H9 (cell line): ENCODE results near the gene TTC1. TPM values are rescaled to one million over a fixed set of nuclear protein-coding genes. Genes with fewer than 3 reads are reported as not detected.
A peak's percentile ranks its signal among the peaks of the same experiment; 100 is the strongest.

Experiments used
- DNase-seq: peaks from one replicate; pipeline ENCODE4 v3.0.0-alpha.2; 2017
- H2AFZ ChIP-seq: one replicate; pipeline ENCODE4 v1.6.1; 2013; ENCODE audit warnings: mild to moderate bottlenecking, low read length, control low read depth, moderate library complexity
- H2AK5ac ChIP-seq: 2 replicates; pipeline ENCODE4 v1.6.1; 2013; ENCODE audit warnings: low read length, control low read depth, mixed read lengths; ENCODE audit not compliant: insufficient read length
- H2BK120ac ChIP-seq: one replicate; pipeline ENCODE4 v1.6.1; 2013; ENCODE audit warnings: low read depth, mild to moderate bottlenecking, low read length, control low read depth, inconsistent platforms; ENCODE audit not compliant: poor library complexity, severe bottlenecking
- H2BK12ac ChIP-seq: 2 replicates; pipeline ENCODE4 v1.6.1; 2013; ENCODE audit warnings: low read length, control low read depth, mixed read lengths, low read depth; ENCODE audit not compliant: insufficient read length
- H2BK15ac ChIP-seq: 2 replicates; pipeline ENCODE4 v1.6.1; 2013; ENCODE audit warnings: low read depth, low read length, control low read depth
- H2BK20ac ChIP-seq: one replicate; pipeline ENCODE4 v1.6.1; 2013; ENCODE audit warnings: low read depth, mild to moderate bottlenecking, low read length, control low read depth, inconsistent platforms; ENCODE audit not compliant: poor library complexity, severe bottlenecking
- H2BK5ac ChIP-seq: 2 replicates; pipeline ENCODE4 v1.6.1; 2013; ENCODE audit warnings: low read length, control low read depth, mixed read lengths; ENCODE audit not compliant: insufficient read length
- H3K14ac ChIP-seq: 2 replicates; pipeline ENCODE4 v1.6.1; 2013; ENCODE audit warnings: low read length, control low read depth; ENCODE audit not compliant: insufficient read depth
- H3K18ac ChIP-seq: 2 replicates; pipeline ENCODE4 v1.6.1; 2013; ENCODE audit warnings: low read depth, mild to moderate bottlenecking, mixed read lengths, low read length, control low read depth; ENCODE audit not compliant: insufficient read length
- H3K23ac ChIP-seq: 2 replicates; pipeline ENCODE4 v1.6.1; 2013; ENCODE audit warnings: low read length, control low read depth, mixed read lengths, low read depth; ENCODE audit not compliant: insufficient read length
- H3K23me2 ChIP-seq: 2 replicates; pipeline ENCODE4 v1.6.1; 2013; ENCODE audit warnings: low read depth, mild to moderate bottlenecking, mixed read lengths, low read length, control low read depth; ENCODE audit not compliant: insufficient read length, poor library complexity, severe bottlenecking
- H3K27ac ChIP-seq: 2 replicates; pipeline ENCODE4 v1.5.1; 2013; ENCODE audit warnings: low read length, control low read depth, mixed read lengths, low read depth; ENCODE audit not compliant: insufficient read length
- H3K27me3 ChIP-seq: 2 replicates; pipeline ENCODE4 v1.6.1; 2013; ENCODE audit warnings: low read length, control low read depth, inconsistent platforms; ENCODE audit not compliant: insufficient read depth
- H3K4ac ChIP-seq: 2 replicates; pipeline ENCODE4 v1.6.1; 2013; ENCODE audit warnings: low read depth, mild to moderate bottlenecking, control low read depth, inconsistent platforms, low read length, moderate library complexity
- H3K4me1 ChIP-seq: 2 replicates; pipeline ENCODE4 v1.6.1; 2013; ENCODE audit warnings: low read length, control low read depth, inconsistent platforms; ENCODE audit not compliant: insufficient read depth
- H3K4me2 ChIP-seq: 2 replicates; pipeline ENCODE4 v1.6.1; 2013; ENCODE audit warnings: low read length, control low read depth, mixed read lengths; ENCODE audit not compliant: insufficient read length, insufficient read depth
- H3K56ac ChIP-seq: 2 replicates; pipeline ENCODE4 v1.6.1; 2013; ENCODE audit warnings: low read depth, mild to moderate bottlenecking, mixed read lengths, low read length, control low read depth; ENCODE audit not compliant: insufficient read length
- H3K79me1 ChIP-seq: 2 replicates; pipeline ENCODE4 v1.6.1; 2013; ENCODE audit warnings: low read depth, mild to moderate bottlenecking, moderate library complexity, low read length, control low read depth, inconsistent platforms; ENCODE audit not compliant: insufficient read depth, poor library complexity, severe bottlenecking
- H3K79me2 ChIP-seq: 2 replicates; pipeline ENCODE4 v1.6.1; 2013; ENCODE audit warnings: low read length, control low read depth, inconsistent platforms; ENCODE audit not compliant: insufficient read depth
- H3K9ac ChIP-seq: 2 replicates; pipeline ENCODE4 v1.6.1; 2013; ENCODE audit warnings: low read length, control low read depth, mixed read lengths; ENCODE audit not compliant: insufficient read length; ENCODE audit errors: extremely low read depth
- H3K9me3 ChIP-seq: one replicate; pipeline ENCODE4 v1.6.1; 2013; ENCODE audit warnings: low read depth, low read length, inconsistent platforms; ENCODE audit not compliant: control insufficient read depth
- H3T11ph ChIP-seq: one replicate; pipeline ENCODE4 v1.6.1; 2013; ENCODE audit warnings: mild to moderate bottlenecking, low read length, control low read depth, inconsistent platforms
- H4K20me1 ChIP-seq: one replicate; pipeline ENCODE4 v1.6.1; 2013; ENCODE audit not compliant: control insufficient read depth, insufficient read length, insufficient read depth
- H4K5ac ChIP-seq: 2 replicates; pipeline ENCODE4 v1.6.1; 2013; ENCODE audit warnings: low read depth, mild to moderate bottlenecking, mixed read lengths, low read length, control low read depth; ENCODE audit not compliant: insufficient read length
- H4K8ac ChIP-seq: replicated peaks from 2 replicates; pipeline ENCODE4 v1.6.1; 2013; ENCODE audit warnings: low read length, control low read depth, mixed read lengths, low read depth; ENCODE audit not compliant: insufficient read length
- H4K91ac ChIP-seq: 2 replicates; pipeline ENCODE4 v1.6.1; 2013; ENCODE audit warnings: low read depth, mild to moderate bottlenecking, moderate library complexity, mixed read lengths, low read length, control low read depth; ENCODE audit not compliant: insufficient read length
- H3K27ac Mint-ChIP-seq, 3 experiments: 2 replicates in 2 of 3; 3 replicates in 1 of 3; pipeline ENCODE4 v1.8.0; 2020 to 2021; ENCODE audit warnings: mixed read lengths in 3 of 3, mild to moderate bottlenecking in 1 of 3, moderate library complexity in 1 of 3
- H3K27me3 Mint-ChIP-seq: 2 replicates; pipeline ENCODE4 v1.8.0; 2021; ENCODE audit warnings: low read depth, mild to moderate bottlenecking, moderate library complexity, mixed read lengths
- H3K36me3 Mint-ChIP-seq, 3 experiments: 2 replicates in 2 of 3; 3 replicates in 1 of 3; pipeline ENCODE4 v1.8.0; 2020 to 2021; ENCODE audit warnings: low read depth in 3 of 3, mixed read lengths in 3 of 3; ENCODE audit not compliant: insufficient read depth in 1 of 3
- H3K4me1 Mint-ChIP-seq, 2 experiments: 2 replicates each; pipeline ENCODE4 v1.8.0; 2020; ENCODE audit warnings: mixed read lengths in 2 of 2
- H3K4me3 Mint-ChIP-seq, 2 experiments: 2 replicates in 1 of 2; 3 replicates in 1 of 2; pipeline ENCODE4 v1.8.0; 2020 to 2021; ENCODE audit warnings: mild to moderate bottlenecking in 2 of 2, mixed read lengths in 2 of 2, moderate library complexity in 1 of 2
- H3K9me3 Mint-ChIP-seq, 2 experiments: 2 replicates in 1 of 2; 3 replicates in 1 of 2; pipeline ENCODE4 v1.8.0; 2020; ENCODE audit warnings: mild to moderate bottlenecking in 2 of 2, mixed read lengths in 2 of 2, moderate library complexity in 1 of 2
- whole genome bisulfite sequencing: extraction: QIAGEN DNeasy Blood & Tissue Kit; methylation state at CpG from one replicate; pipeline ENCODE4 v1.1.7; 2013; ENCODE audit warnings: missing lambda C conversion rate, low lambda C conversion rate, mixed read lengths; ENCODE audit not compliant: insufficient read length; ENCODE audit errors: extremely low coverage; 5-methylcytosine and 5-hydroxymethylcytosine counted together
- total RNA-seq: library from RNA; stranded (reverse); gene quantifications from 2 replicates; pipeline ENCODE4 v1.2.1, GENCODE V29; 2021
- TF ChIP-seq, protein P1 (sequence below): fragments of 200-600 bp; sonication (generic); conservative IDR thresholded peaks from 3 replicates; pipeline ENCODE4 v1.8.0; 2021; ENCODE audit warnings: antibody characterized with exemption, mild to moderate bottlenecking

Gene TTC1
- total RNA-seq, 1 experiment from 2014 or later, result 62.6 TPM

DNA sequence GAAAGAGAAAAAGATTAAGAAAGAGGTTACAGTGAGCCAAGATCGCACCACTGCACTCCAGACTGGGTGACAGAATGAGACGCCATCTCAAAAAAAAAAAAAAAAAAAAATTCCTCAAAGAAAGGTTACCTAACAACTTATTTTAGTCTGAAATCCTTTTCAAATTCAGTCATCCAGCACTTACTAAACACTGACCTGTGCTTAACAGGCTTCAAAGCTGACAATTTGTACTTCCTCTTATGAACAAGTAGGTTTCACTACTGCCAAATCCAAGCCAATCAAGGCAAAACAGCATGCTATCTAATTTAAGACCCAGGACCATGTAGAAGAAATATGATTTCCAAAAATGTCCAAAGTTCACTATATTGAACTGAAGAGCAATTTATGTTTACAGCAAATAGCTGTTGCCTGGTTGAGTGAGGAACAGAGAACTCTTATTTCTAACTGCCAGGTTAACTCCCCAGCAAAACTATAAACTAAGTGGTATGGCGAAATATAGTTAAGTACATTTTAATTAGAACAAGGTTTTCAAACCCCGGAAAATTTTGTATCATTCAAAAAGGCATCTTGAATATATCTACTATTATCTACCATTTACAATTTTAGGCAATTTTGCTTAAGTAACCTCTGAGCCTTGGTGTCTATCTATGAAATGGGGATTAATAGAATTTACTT lies 96.9 kb downstream of the TTC1 start:
- Histone ChIP-seq H3K9me3 (no peaks in the 10 kb centered on the region), H3K79me1 (peaks cover 9% of the 10 kb centered on the region), H4K5ac (no peak overlapping the region), H4K20me1 (no peaks in the 10 kb centered on the region), H4K91ac (no peak overlapping the region), H3K4me2 (no peak overlapping the region), H3K18ac (no peak overlapping the region), H2BK20ac (no peak overlapping the region), H2BK5ac (no peak overlapping the region), H2BK120ac (no peak overlapping the region), H3K4me1 (no peaks in the 10 kb centered on the region), H4K8ac (no peak overlapping the region), H3T11ph (no peak overlapping the region), H3K27ac (no peak overlapping the region), H3K4ac (no peak overlapping the region), H3K9ac (no peak overlapping the region), H3K56ac (no peak overlapping the region), H3K79me2 (peaks cover 8% of the 10 kb centered on the region; the same call in 1 of the 2 replicates), H2AFZ (no peak overlapping the region), H2BK12ac (no peak overlapping the region), H3K23me2 (no peaks in the 10 kb centered on the region), H2AK5ac (no peak overlapping the region), H3K14ac (no peak overlapping the region), H2BK15ac (no peak overlapping the region), H3K23ac (no peak overlapping the region), H3K27me3 (no peaks in the 10 kb centered on the region)
- no peak overlapping the region for H3K4me3 Mint-ChIP-seq
- H3K36me3 Mint-ChIP-seq, result peaks cover 27 to 65% (median 45%) of the 10 kb centered on the region in 3 experiments; a peak in 6 of 7 replicates
- H3K27ac Mint-ChIP-seq, result peak overlapping the region in 1 of 3 experiments; percentile 61; a peak in 3 of 7 replicates
- WGBS, result no CpG with 5 or more reads among the region's 4 CpGs
- H3K27me3 Mint-ChIP-seq, result no peaks in the 10 kb centered on the region
- H3K4me1 Mint-ChIP-seq, result peaks cover 0 to 7% of the 10 kb centered on the region in 2 experiments; a peak in 3 of 4 replicates
- no peak for DNase-seq
- TF ChIP-seq, protein P1, sequence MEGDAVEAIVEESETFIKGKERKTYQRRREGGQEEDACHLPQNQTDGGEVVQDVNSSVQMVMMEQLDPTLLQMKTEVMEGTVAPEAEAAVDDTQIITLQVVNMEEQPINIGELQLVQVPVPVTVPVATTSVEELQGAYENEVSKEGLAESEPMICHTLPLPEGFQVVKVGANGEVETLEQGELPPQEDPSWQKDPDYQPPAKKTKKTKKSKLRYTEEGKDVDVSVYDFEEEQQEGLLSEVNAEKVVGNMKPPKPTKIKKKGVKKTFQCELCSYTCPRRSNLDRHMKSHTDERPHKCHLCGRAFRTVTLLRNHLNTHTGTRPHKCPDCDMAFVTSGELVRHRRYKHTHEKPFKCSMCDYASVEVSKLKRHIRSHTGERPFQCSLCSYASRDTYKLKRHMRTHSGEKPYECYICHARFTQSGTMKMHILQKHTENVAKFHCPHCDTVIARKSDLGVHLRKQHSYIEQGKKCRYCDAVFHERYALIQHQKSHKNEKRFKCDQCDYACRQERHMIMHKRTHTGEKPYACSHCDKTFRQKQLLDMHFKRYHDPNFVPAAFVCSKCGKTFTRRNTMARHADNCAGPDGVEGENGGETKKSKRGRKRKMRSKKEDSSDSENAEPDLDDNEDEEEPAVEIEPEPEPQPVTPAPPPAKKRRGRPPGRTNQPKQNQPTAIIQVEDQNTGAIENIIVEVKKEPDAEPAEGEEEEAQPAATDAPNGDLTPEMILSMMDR, result no peak
- H3K9me3 Mint-ChIP-seq, result no peaks in the 10 kb centered on the region
